ENCODE results near the gene VSIG10L2.

DNA sequence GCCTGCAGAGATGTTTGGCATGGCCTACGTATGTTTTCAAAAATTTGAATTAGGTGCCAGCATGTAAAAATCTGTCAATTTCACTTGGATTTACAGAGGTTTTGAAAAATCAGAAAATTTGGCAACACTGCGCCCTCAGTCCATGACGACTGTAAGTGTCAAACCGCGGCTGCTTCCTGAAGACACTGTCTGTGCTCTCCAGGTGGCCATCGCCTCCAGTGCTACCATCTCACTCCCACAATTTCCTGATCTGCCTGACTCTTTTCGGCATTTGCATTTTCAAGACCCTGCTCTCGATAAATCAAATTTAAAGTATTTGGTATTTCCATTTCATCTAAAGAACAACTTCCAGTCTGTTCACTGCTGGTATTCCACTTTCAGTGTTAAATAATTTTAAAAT, 34.6 kb downstream of the VSIG10L2 start:
- TF ChIP-seq, protein P1, sequence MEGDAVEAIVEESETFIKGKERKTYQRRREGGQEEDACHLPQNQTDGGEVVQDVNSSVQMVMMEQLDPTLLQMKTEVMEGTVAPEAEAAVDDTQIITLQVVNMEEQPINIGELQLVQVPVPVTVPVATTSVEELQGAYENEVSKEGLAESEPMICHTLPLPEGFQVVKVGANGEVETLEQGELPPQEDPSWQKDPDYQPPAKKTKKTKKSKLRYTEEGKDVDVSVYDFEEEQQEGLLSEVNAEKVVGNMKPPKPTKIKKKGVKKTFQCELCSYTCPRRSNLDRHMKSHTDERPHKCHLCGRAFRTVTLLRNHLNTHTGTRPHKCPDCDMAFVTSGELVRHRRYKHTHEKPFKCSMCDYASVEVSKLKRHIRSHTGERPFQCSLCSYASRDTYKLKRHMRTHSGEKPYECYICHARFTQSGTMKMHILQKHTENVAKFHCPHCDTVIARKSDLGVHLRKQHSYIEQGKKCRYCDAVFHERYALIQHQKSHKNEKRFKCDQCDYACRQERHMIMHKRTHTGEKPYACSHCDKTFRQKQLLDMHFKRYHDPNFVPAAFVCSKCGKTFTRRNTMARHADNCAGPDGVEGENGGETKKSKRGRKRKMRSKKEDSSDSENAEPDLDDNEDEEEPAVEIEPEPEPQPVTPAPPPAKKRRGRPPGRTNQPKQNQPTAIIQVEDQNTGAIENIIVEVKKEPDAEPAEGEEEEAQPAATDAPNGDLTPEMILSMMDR (IDR thresholded peaks at IDR 0.05): no peak
- TF ChIP-seq POLR2A (IDR thresholded peaks at IDR 0.05): no peak

Measured in right lobe of liver (tissue), 4 donors.